Duodenal mucosa (tissue), 2 donors: ENCODE results near the gene MYO16.

ENCODE experiments used
- H3K27ac ChIP-seq: one replicate; pipeline ENCODE4 v1.7.0; 2013; ENCODE audit warnings: low read depth, low read length
- H3K27me3 ChIP-seq, 2 donors: one replicate each; pipeline ENCODE4 v1.7.0; 2013; ENCODE audit warnings: low read length in 2 of 2, control low read depth in 1 of 2; ENCODE audit not compliant: insufficient read depth in 2 of 2, control insufficient read depth in 1 of 2
- H3K36me3 ChIP-seq, 2 donors: one replicate each; pipeline ENCODE4 v1.7.0; 2013; ENCODE audit warnings: low read length in 2 of 2, control low read depth in 1 of 2; ENCODE audit not compliant: insufficient read depth in 2 of 2, control insufficient read depth in 1 of 2
- H3K4me1 ChIP-seq, 2 donors: one replicate each; pipeline ENCODE4 v1.7.0; 2013; ENCODE audit warnings: low read length in 2 of 2, control low read depth in 1 of 2; ENCODE audit not compliant: insufficient read depth in 2 of 2, control insufficient read depth in 1 of 2
- H3K4me3 ChIP-seq, 2 donors: one replicate each; pipeline ENCODE4 v1.7.0; 2013; ENCODE audit warnings: low read length in 2 of 2, low read depth in 1 of 2
- H3K9ac ChIP-seq, 2 donors: one replicate each; pipeline ENCODE4 v1.7.0; 2013; ENCODE audit warnings: low read length in 2 of 2, low read depth in 1 of 2
- H3K9me3 ChIP-seq, 2 donors: one replicate each; pipeline ENCODE4 v1.7.0; 2013; ENCODE audit warnings: low read length in 2 of 2, control low read depth in 1 of 2; ENCODE audit not compliant: control insufficient read depth in 1 of 2

The MYO16 gene

GRCh38 chr13:109113427-109113826, 484.0 kb downstream of the MYO16 start:
- Histone ChIP-seq H3K36me3 (no peaks in the 10 kb centered on the region), H3K27ac (no peak overlapping the region), H3K27me3 (no peaks in the 10 kb centered on the region), H3K9ac (no peak overlapping the region), H3K9me3 (no peaks in the 10 kb centered on the region), H3K4me1 (no peaks in the 10 kb centered on the region), H3K4me3 (no peak overlapping the region)

GRCh38 chr13:109114162-109114561, 484.8 kb downstream of the MYO16 start:
- Histone ChIP-seq H3K4me1 (no peaks in the 10 kb centered on the region), H3K27me3 (no peaks in the 10 kb centered on the region)

GRCh38 chr13:109114991-109115390, 485.6 kb downstream of the MYO16 start:
- Histone ChIP-seq H3K4me1 (no peaks in the 10 kb centered on the region), H3K4me3 (no peak overlapping the region), H3K27ac (no peak overlapping the region), H3K27me3 (no peaks in the 10 kb centered on the region), H3K9ac (no peak overlapping the region), H3K36me3 (no peaks in the 10 kb centered on the region), H3K9me3 (no peaks in the 10 kb centered on the region)

More at GRCh38 chr13:109114162-109114561, 484.8 kb downstream of the MYO16 start:
- no peaks in the 10 kb centered on the region for H3K9me3 ChIP-seq
- H3K9ac ChIP-seq, result no peak overlapping the region
- no peaks in the 10 kb centered on the region for H3K36me3 ChIP-seq
- H3K27ac ChIP-seq, result no peak overlapping the region
- no peak overlapping the region for H3K4me3 ChIP-seq

GRCh38 chr13:109118521-109118920, 489.1 kb downstream of the MYO16 start:
- no peak overlapping the region for H3K27ac ChIP-seq
- H3K9me3 ChIP-seq, result no peaks in the 10 kb centered on the region
- no peak overlapping the region for H3K9ac ChIP-seq
- no peaks in the 10 kb centered on the region for H3K27me3 ChIP-seq
- no peaks in the 10 kb centered on the region for H3K36me3 ChIP-seq
- H3K4me1 ChIP-seq, result no peaks in the 10 kb centered on the region
- H3K4me3 ChIP-seq, result no peak overlapping the region

GRCh38 chr13:109119896-109120295, 490.5 kb downstream of the MYO16 start:
- H3K27ac ChIP-seq, result no peak overlapping the region
- H3K9ac ChIP-seq, result no peak overlapping the region
- no peaks in the 10 kb centered on the region for H3K9me3 ChIP-seq
- no peaks in the 10 kb centered on the region for H3K4me1 ChIP-seq
- H3K27me3 ChIP-seq, result no peaks in the 10 kb centered on the region
- H3K36me3 ChIP-seq, result no peaks in the 10 kb centered on the region
- no peak overlapping the region for H3K4me3 ChIP-seq

GRCh38 chr13:109121826-109122225, 492.4 kb downstream of the MYO16 start:
- H3K9me3 ChIP-seq, result no peaks in the 10 kb centered on the region
- no peak overlapping the region for H3K27ac ChIP-seq
- H3K36me3 ChIP-seq, result no peaks in the 10 kb centered on the region
- no peak overlapping the region for H3K4me3 ChIP-seq
- no peaks in the 10 kb centered on the region for H3K4me1 ChIP-seq
- no peak overlapping the region for H3K9ac ChIP-seq
- H3K27me3 ChIP-seq, result no peaks in the 10 kb centered on the region

GRCh38 chr13:109123971-109124370, 494.6 kb downstream of the MYO16 start:
- Histone ChIP-seq H3K4me3 (no peak overlapping the region), H3K36me3 (no peaks in the 10 kb centered on the region), H3K27ac (no peak overlapping the region), H3K9ac (no peak overlapping the region), H3K4me1 (no peaks in the 10 kb centered on the region), H3K9me3 (no peaks in the 10 kb centered on the region), H3K27me3 (no peaks in the 10 kb centered on the region)

- H3K27me3 ChIP-seq, result no peaks in the 10 kb centered on the region
- no peaks in the 10 kb centered on the region for H3K9me3 ChIP-seq
- H3K36me3 ChIP-seq, result no peaks in the 10 kb centered on the region
- H3K4me1 ChIP-seq, result no peaks in the 10 kb centered on the region
- no peak overlapping the region for H3K4me3 ChIP-seq
- no peak overlapping the region for H3K9ac ChIP-seq
- H3K27ac ChIP-seq, result no peak overlapping the region
Measured at GRCh38 chr13:109126178-109126577, 496.8 kb downstream of the MYO16 start.

- Histone ChIP-seq H3K4me3 (no peak overlapping the region), H3K9ac (no peak overlapping the region), H3K36me3 (no peaks in the 10 kb centered on the region), H3K27ac (no peak overlapping the region), H3K4me1 (peaks cover 0 to 1% of the 10 kb centered on the region in 2 donors), H3K9me3 (no peaks in the 10 kb centered on the region), H3K27me3 (no peaks in the 10 kb centered on the region)
Measured at GRCh38 chr13:109126891-109127641, 497.7 kb downstream of the MYO16 start.

GRCh38 chr13:109128121-109128520, 498.7 kb downstream of the MYO16 start:
- Histone ChIP-seq H3K27ac (no peak overlapping the region), H3K27me3 (no peaks in the 10 kb centered on the region), H3K4me3 (no peak overlapping the region), H3K4me1 (peaks cover 0 to 3% of the 10 kb centered on the region in 2 donors), H3K9ac (no peak overlapping the region), H3K36me3 (no peaks in the 10 kb centered on the region), H3K9me3 (no peaks in the 10 kb centered on the region)
